GM18520 (cell line): ENCODE measurements around the gene KLF3.

Experiments used
- ATAC-seq: cut with Tn5 transposase; IDR thresholded peaks from one replicate; pipeline ENCODE4 v1.9.1; 2021; ENCODE audit not compliant: unreplicated experiment

Gene KLF3

DNA sequence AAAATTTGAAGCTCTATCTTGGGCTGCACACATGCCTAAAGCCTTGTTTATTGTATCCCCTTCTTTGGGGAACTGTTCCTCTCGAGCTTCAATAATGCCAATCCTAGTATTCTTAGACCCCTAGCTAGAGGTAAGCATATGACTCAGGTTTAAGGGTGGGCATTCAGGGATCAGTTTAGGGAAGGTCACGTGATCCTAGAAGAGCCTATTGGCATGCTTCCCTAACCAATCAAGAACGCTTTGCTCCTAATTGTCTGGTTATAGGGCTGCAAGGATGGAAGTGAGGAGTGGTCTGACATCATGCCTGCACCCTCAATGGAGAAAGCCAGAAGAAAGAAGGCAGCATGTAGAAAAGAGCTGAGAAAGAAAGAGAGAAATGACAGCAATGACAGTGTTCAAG is 71.9 kb downstream of the KLF3 start:
- ATAC-seq = no peak

DNA sequence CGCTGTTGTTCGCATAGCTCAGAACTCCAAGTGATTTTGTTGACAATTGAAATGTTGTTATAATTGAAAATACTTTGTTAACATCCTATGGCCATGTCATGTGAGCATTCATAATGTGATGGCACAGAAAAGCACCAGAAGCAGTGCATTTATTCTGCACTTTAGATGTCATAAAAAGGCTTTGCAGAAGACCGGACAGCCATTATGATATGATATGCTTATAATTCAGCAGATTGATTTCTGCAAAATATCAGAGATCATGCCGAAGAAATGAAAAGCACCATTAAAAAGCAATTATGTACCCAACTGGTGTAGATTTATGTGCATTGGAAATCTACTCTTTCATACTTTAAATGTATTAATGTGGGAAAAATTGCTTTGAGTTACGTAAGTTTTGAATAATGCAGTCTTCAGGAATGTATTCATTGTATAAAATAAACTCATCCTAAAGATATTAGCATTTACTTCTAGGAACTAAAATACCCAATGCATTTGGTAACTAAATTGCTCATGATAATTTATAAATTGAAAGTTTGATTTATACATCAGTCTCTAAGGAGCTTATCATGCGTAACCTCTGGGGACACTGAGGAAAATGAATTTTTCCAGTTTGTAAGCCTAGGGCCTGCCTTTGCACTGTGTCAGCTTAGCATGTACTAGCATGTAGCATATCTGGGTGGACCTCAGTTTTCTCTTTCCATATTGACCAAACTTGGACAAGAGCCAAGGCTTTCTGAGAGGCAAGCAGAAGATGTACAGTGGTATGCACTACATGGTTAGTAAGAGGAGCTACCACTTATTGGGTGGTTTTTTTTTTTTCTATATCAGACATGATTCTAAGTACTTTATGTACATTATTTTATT is 75.2 kb downstream of the KLF3 start:
- ATAC-seq = no peak

DNA sequence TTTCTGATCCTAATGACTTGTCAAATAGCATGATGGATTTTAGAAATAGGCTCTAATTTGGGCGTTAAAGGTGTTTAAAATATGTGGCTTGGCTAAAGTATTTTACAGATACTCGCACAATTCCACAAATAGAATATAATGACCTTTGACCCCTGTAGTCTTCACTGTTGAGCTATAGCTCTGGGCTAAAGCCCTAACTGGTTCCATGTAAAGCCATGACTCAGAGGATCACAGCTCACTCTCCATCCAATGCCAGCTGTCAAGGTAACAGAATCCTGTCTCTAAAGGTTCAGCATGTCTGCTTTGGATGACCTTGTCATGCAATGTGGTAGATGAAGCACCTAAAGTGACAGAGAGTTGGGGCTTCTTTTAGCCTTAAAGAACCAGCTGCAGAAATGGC is 76.3 kb downstream of the KLF3 start:
- ATAC-seq = no peak

DNA sequence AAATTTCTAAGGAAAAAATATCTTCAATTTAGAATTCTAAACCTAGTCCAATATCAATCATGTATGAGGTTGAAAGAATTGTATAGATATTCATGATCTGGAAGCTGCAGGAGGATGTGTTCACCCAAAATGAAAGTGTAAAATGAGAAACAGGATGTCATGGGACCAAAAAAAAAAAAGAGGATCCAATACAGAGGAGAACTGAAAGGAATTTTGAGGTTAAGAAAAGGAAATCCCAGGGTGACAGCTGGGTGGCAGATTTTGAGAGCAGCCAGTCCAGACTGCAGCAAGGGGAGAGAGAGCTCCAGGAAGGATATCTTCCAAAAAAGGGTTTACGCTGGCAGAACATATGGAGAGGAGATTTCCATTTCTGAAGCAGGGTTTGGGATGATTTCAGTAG is 79.9 kb downstream of the KLF3 start:
- no peak for ATAC-seq

DNA sequence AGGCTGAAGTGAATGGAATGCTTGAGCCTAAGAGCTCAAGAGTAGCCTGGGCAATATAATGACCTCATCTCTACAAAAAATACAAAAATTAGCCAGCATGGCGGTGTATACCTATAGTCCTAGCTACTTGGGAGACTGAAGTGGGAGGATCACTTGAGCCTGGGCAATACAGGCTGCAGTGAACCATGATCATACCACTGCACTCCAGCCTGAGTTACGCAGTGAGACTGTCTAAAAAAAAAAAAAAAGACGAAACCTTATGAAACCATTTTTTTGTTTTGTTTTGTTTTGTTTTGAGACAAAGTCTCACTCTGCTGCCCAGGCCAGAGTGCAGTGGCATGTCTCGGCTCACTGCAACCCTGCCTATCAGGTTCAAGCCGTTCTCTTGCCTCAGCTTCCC is 81.9 kb downstream of the KLF3 start:
- no peak for ATAC-seq

DNA sequence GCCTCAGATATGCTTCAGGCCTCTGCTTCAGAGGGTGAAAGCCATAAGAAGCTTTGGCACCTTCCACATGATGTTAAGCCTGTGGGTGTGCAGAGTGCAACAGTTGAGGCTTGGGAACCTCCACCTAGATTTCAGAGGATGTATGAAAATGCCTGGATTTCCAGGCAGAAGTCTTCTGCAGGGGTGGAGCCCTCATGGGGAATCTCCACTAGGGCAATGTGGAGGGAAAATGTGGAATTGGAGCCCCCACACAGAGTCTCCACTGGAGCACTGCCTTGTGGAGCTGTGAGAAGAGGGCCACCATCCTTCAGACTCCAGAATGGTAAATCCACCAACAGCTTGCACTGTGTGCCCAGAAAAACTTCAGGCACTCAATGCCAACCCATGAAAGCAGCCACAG is 83.6 kb downstream of the KLF3 start:
- ATAC-seq = no peak

DNA sequence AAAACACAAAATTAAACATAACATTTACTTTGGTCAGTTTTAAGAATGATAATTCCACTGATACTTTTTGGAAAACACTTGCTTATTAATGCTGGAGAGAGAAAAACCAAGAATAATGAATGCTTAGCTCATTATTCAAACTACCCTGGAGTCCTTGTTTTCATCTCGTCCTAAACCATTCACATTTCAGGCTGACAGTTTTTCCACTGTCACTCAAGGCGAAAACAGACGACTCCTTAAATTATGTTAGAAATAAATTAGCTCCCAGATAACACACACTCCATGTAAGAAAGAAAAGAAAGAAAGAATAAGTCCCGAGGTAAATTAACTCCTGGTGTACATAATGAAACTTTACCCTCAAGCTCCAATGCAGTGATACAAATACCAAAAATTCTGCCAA is 85.3 kb downstream of the KLF3 start:
- ATAC-seq = no peak
